ENCODE results near the gene RMRP.

DNA sequence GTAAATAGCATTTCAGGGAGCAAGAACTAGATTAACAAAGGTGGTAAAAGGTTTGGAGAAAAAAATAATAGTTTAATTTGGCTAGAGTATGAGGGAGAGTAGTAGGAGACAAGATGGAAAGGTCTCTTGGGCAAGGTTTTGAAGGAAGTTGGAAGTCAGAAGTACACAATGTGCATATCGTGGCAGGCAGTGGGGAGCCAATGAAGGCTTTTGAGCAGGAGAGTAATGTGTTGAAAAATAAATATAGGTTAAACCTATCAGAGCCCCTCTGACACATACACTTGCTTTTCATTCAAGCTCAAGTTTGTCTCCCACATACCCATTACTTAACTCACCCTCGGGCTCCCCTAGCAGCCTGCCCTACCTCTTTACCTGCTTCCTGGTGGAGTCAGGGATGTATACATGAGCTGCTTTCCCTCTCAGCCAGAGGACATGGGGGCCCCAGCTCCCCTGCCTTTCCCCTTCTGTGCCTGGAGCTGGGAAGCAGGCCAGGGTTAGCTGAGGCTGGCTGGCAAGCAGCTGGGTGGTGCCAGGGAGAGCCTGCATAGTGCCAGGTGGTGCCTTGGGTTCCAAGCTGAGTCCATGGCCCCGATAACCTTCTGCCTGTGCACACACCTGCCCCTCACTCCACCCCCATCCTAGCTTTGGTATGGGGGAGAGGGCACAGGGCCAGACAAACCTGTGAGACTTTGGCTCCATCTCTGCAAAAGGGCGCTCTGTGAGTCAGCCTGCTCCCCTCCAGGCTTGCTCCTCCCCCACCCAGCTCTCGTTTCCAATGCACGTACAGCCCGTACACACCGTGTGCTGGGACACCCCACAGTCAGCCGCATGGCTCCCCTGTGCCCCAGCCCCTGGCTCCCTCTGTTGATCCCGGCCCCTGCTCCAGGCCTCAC is 15.6 kb upstream of the RMRP start, which contains the start of gene CA9:
- TF ChIP-seq, protein P1, sequence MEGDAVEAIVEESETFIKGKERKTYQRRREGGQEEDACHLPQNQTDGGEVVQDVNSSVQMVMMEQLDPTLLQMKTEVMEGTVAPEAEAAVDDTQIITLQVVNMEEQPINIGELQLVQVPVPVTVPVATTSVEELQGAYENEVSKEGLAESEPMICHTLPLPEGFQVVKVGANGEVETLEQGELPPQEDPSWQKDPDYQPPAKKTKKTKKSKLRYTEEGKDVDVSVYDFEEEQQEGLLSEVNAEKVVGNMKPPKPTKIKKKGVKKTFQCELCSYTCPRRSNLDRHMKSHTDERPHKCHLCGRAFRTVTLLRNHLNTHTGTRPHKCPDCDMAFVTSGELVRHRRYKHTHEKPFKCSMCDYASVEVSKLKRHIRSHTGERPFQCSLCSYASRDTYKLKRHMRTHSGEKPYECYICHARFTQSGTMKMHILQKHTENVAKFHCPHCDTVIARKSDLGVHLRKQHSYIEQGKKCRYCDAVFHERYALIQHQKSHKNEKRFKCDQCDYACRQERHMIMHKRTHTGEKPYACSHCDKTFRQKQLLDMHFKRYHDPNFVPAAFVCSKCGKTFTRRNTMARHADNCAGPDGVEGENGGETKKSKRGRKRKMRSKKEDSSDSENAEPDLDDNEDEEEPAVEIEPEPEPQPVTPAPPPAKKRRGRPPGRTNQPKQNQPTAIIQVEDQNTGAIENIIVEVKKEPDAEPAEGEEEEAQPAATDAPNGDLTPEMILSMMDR (IDR thresholded peaks at IDR 0.05) = no peak
- no peak for TF ChIP-seq POLR2A (IDR thresholded peaks at IDR 0.05)
